ENCODE measurements around the gene MTG2.

Gene MTG2

GRCh38 chr20:62186887-62187866 lies 4.3 kb downstream of the MTG2 start:
- DNase-seq = no peak

GRCh38 chr20:62190639-62191411 lies 8.0 kb downstream of the MTG2 start:
- DNase-seq = no peak

GRCh38 chr20:62191781-62192559 lies 9.1 kb downstream of the MTG2 start:
- no peak for DNase-seq

DNA sequence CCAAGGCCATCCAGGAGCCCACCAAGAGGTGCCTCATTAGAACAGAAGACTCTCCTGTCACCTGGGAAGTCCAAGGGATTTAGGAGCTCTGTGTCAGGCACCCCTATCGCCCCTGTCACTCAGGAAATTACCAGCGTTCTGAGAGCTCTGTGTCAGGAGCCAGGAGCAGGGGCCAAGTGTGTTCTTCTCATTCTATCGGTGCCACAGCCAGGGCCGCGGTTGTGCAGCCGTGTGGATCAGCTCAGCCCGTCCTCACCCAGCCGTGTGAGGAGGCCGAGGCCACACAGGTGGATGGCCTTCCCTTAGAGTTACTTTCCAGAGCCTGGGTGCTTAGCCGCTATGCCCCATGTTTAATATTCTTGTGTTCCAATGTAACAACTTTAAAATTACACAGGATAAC lies 9.8 kb downstream of the MTG2 start:
- DNase-seq = no peak

- no peak for DNase-seq
Measured at GRCh38 chr20:62193079-62194025, 10.5 kb downstream of the MTG2 start.

DNA sequence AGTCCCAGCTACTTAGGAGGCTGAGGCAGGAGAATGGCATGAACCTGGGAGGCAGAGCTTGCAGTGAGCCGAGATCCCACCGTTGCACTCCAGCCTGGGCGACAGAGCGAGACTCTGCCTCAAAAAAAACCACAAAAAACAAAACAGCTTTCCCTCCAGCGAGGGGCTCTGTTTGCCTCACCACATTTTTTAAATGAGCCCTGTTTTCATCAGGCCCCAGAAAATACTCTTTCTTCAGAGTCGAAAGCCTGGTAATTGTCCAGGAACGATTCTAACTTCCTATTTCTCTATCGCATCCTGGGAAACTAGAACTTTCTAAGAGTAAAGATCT lies 12.2 kb downstream of the MTG2 start:
- no peak for DNase-seq

- no peak for DNase-seq
Measured at GRCh38 chr20:62195736-62196135, 12.9 kb downstream of the MTG2 start.

GRCh38 chr20:62196286-62196685 lies 13.5 kb downstream of the MTG2 start:
- DNase-seq = no peak

GRCh38 chr20:62197311-62197710 lies 14.5 kb downstream of the MTG2 start:
- no peak for DNase-seq

DNA sequence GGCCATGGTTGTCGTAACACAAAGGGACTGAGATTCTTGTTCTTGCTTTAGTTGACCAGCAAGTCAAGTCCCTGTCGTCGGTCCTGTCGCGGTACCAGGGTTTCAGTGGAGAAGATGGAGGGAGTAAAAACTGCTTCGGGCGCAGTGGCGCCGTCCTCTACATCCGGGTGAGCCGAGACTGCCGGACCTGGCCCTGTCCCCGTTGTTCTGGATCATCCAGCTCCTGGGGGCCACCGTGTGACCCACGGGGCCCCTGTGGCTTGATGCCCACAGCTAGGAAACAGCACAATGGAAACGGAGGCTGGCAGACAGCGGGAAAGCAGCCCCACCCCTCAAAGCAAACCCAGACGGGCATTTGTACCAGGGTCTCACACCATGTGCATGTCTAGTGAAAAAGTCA lies 15.0 kb downstream of the MTG2 start:
- no peak for DNase-seq

DNA sequence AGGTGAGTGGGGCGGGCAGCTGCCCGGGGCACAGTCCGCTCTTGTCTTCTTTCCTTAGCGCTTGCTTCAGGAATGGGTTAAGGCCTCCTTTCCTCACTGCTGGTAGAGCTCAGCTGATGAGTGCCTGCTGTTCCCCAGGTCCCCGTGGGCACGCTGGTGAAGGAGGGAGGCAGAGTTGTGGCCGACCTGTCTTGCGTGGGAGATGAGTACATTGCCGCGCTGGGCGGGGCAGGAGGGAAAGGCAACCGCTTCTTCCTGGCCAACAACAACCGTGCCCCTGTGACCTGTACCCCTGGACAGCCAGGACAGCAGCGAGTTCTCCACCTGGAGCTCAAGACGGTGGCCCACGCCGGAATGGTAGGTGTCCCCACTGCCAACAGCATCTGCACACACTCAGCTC lies 15.7 kb downstream of the MTG2 start:
- DNase-seq = no peak

DNA sequence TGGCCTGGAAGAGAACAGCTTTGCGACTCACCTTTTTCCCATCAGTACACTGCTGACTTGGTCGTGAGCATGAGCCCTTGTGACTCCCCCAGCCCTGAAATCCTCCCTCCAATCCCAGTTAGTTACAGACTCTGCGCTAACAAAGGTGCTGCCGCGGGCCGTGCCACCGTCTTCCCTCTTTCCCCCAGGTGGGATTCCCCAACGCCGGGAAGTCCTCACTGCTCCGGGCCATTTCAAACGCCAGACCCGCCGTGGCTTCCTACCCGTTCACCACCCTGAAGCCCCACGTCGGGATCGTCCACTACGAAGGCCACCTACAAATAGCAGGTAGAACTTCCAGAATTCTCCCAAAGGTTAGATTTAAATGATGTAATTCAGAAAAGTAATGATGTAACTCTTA lies 16.1 kb downstream of the MTG2 start:
- DNase-seq = no peak

DNA sequence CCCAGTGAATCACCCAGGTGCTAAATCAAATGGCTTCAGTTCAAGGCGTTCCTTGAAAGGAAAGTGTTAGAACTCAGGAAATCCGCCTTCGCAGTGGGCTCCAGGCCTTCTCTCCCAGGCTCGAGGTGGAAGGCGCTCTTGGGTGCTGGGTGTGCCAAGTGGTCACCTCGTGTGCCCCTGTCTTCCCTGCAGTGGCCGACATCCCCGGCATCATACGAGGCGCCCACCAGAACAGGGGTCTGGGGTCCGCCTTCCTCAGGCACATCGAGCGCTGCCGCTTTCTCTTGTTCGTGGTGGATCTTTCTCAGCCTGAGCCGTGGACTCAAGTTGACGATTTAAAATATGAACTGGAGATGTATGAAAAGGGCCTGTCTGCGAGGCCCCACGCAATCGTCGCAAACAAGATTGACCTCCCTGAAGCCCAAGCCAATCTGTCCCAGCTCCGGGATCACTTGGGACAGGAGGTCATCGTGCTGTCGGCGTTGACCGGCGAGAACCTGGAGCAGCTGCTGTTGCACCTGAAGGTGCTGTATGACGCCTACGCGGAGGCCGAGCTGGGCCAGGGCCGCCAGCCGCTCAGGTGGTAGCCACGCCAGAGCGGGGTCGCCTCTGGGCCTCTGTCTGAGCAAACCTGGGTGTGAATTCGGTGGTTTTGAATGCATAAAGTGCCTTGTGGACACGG lies 17.8 kb downstream of the MTG2 start:
- DNase-seq = no peak

DNA sequence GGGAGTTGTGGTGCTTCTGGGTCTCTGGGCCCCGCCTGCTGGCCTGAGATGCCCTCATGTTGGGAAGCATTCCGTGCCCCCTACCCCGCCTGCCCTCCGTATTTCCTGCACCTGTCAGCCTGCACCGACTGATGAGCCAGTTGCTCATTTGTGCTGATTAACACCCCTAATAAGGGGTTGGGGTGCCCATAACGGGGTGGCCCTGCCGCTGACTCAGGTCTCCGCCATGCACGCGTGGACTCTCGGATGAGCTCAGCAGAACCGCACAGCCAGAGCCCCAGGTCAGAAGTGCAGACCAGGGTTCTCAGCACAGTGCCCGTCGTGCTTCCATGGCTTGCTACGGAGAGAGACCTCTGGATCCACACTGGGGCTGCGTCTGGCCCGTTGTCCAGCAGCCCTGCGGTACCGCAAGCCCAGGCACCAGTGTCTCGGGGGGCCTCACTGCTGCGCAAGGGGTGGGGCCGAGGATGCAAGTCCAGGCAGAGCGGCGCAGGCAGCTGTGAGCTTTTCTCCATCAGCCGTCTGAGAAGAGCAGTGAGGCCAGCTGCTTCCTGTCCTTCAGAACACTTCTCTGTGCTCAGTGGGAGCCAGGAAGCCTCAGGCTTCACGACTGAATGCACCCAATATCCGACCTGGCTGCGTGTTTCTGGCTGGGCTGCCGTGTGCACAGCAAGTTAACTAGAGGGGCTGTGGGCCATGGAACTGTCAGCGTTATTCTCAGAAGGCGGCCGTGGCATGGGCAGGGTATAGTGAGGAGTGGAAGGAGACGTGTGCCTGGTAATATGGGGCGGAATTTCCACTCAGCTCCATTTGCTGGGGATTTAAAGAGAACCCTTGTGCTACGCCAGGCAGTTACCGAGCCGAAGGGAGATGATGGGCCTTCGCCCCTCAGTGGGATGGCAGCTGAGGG lies 18.6 kb downstream of the MTG2 start:
- no peak for DNase-seq

DNA sequence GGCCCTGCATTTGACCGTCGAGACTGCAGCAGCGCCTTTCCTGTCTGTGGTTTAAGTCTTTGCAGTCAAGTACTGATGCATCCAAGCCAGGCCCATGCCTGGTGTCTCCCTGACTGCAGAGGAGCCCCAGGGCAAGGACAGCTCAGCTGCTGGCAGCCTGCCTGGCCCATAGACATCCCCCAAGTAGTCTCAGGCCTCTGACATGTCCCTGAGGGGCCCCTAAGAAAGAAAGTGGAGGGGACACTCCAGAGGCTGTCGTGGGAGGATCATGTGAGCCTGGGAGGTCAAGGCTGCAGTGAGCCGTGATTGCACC lies 19.2 kb downstream of the MTG2 start:
- DNase-seq = no peak

- DNase-seq = no peak
Measured at GRCh38 chr20:62202676-62203377, 20.0 kb downstream of the MTG2 start.

DNA sequence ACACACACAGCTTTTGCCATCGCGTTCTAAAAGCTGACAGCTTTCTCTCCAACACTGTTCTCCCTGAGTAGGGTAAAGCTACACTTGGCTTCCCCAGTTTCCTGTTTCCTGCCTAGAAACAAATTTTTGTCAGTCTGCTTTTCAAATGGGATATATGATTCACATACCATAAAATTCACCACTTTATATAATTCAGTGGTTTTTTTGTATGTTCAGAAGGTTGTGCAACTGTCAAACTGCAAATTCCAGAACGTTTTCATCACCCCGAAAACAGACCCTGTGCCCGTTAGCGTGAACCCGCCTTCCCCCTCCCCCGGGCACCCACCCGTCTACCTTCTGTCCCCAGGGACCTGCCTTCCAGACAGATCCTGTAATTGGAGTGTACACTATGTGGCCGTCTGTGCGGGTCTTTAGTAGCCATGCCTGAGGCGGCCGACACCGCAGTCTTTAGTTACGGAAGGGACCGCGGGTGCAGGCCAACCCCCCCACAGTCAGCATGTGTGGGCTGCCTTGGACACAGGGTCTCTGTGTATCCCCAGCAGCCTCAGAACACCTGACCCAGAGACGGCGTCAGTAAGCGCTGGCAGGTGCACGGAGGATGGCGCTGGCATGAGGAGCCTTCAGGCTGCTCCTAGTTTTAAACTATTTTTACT lies 20.7 kb downstream of the MTG2 start:
- DNase-seq = no peak

GRCh38 chr20:62205618-62206387 lies 23.0 kb downstream of the MTG2 start:
- DNase-seq = no peak

GRCh38 chr20:62206388-62206775 lies 23.6 kb downstream of the MTG2 start:
- no peak for DNase-seq

Measured in activated CD4-positive, CD25-positive, alpha-beta regulatory T cell treated with anti-CD3 and anti-CD28 coated beads, Interleukin-2, amount 50 U/mL, for 72 hours (primary cell).